Stimulated activated CD4-positive, alpha-beta T cell treated with anti-CD3 and anti-CD28 coated beads, Interleukin-4, amount 100 ng/mL, for 4 hours (primary cell): ENCODE measurements around the gene TSC1.
A peak's percentile ranks its signal among the peaks of the same experiment; 100 is the strongest.

ENCODE experiments used
- DNase-seq, 2 experiments: peaks; one replicate each; pipeline ENCODE4 v3.0.0-alpha.2; 2020

TSC1 gene

GRCh38 chr9:132931178-132931735 is 13.2 kb downstream of the TSC1 start:
- DNase-seq: no peak

GRCh38 chr9:132927704-132928103 is 16.7 kb downstream of the TSC1 start:
- DNase-seq: no peak

GRCh38 chr9:132923346-132923902 is 21.0 kb downstream of the TSC1 start:
- DNase-seq: no peak

- no peak for DNase-seq
Measured at GRCh38 chr9:132919614-132920268, 24.7 kb downstream of the TSC1 start.

GRCh38 chr9:132914924-132915323 is 29.5 kb downstream of the TSC1 start:
- no peak for DNase-seq

GRCh38 chr9:132912131-132912530 is 32.3 kb downstream of the TSC1 start:
- DNase-seq: no peak

GRCh38 chr9:132910376-132910775 is 34.0 kb downstream of the TSC1 start:
- DNase-seq: no peak

- DNase-seq: no peak
Measured at GRCh38 chr9:132909311-132909710, 35.1 kb downstream of the TSC1 start.

- no peak for DNase-seq
Measured at GRCh38 chr9:132908635-132909034, 35.8 kb downstream of the TSC1 start.

- DNase-seq: no peak
Measured at GRCh38 chr9:132905726-132906125, 38.7 kb downstream of the TSC1 start.

GRCh38 chr9:132903574-132904492 is 40.6 kb downstream of the TSC1 start:
- no peak for DNase-seq

- peak; percentile 57 to 58 for DNase-seq
Measured at GRCh38 chr9:132901858-132902831, 42.3 kb downstream of the TSC1 start.

- no peak for DNase-seq
Measured at GRCh38 chr9:132898051-132898450, 46.4 kb downstream of the TSC1 start.

- DNase-seq: no peak
Measured at GRCh38 chr9:132896906-132897305, 47.5 kb downstream of the TSC1 start.

- no peak for DNase-seq
Measured at GRCh38 chr9:132896264-132896663, 48.2 kb downstream of the TSC1 start.

GRCh38 chr9:132894862-132895835 is 49.3 kb downstream of the TSC1 start:
- no peak for DNase-seq

GRCh38 chr9:132894346-132894745 is 50.1 kb downstream of the TSC1 start:
- DNase-seq: no peak

GRCh38 chr9:132892400-132892799 is 52.0 kb downstream of the TSC1 start:
- no peak for DNase-seq

- no peak for DNase-seq
Measured at GRCh38 chr9:132888151-132888550, 56.3 kb downstream of the TSC1 start.

GRCh38 chr9:132887181-132888120 is 57.0 kb downstream of the TSC1 start:
- DNase-seq: no peak
